Spleen (tissue), 11 donors: ENCODE data around the gene APOC1. TPM values are rescaled to one million over a fixed set of nuclear protein-coding genes. Genes with fewer than 3 reads are reported as not detected.
"Not testable (repeated sequence)": the region's sequence is repeated elsewhere in the genome, so short reads cannot be mapped to it uniquely, and the experiment has no call there.

ENCODE experiments used
- DNase-seq: peaks from one replicate; pipeline ENCODE4 v3.0.0-alpha.2; 2020
- H3K27ac ChIP-seq, 8 donors: fragments of 200-600 bp; sonication (generic) in 7 of 8; 1 replicate in 4 of 8; 2 replicates in 4 of 8; pipeline versions ENCODE4 v1.5.0 to v1.8.0; 2016 to 2021; ENCODE audit warnings: inconsistent platforms in 4 of 8, mild to moderate bottlenecking in 4 of 8, moderate library complexity in 1 of 8
- H3K27me3 ChIP-seq, 7 donors: fragments of 200-600 bp; sonication (generic) in 6 of 7; replicated peaks in 1 of 7; 1 replicate in 4 of 7; 2 replicates in 3 of 7; pipeline versions ENCODE4 v1.5.0 to v1.8.0; 2016 to 2021; ENCODE audit warnings: inconsistent platforms in 3 of 7, mild to moderate bottlenecking in 1 of 7
- H3K36me3 ChIP-seq, 6 donors: fragments of 200-600 bp; sonication (generic) in 5 of 6; 1 replicate in 4 of 6; 2 replicates in 2 of 6; pipeline versions ENCODE4 v1.5.0 to v1.8.0; 2016 to 2021; ENCODE audit warnings: inconsistent platforms in 2 of 6
- H3K4me1 ChIP-seq, 6 donors: fragments of 200-600 bp; sonication (generic) in 5 of 6; 1 replicate in 3 of 6; 2 replicates in 3 of 6; pipeline versions ENCODE4 v1.5.0 to v1.8.0; 2016 to 2021; ENCODE audit warnings: inconsistent platforms in 3 of 6
- H3K4me3 ChIP-seq, 8 donors: fragments of 200-600 bp; sonication (generic) in 7 of 8; 1 replicate in 4 of 8; 2 replicates in 4 of 8; pipeline versions ENCODE4 v1.5.0 to v1.8.0; 2016 to 2021; ENCODE audit warnings: inconsistent platforms in 4 of 8, mild to moderate bottlenecking in 4 of 8, moderate library complexity in 2 of 8
- H3K9me3 ChIP-seq, 8 donors: fragments of 200-600 bp; sonication (generic) in 7 of 8; 1 replicate in 4 of 8; 2 replicates in 4 of 8; pipeline versions ENCODE4 v1.5.0 to v1.8.0; 2016 to 2021; ENCODE audit warnings: inconsistent platforms in 4 of 8
- CTCF ChIP-seq, 11 experiments: fragments of 200-600 bp in 7 of 11; fragments of 450-650 bp in 4 of 11; sonication (generic) in 4 of 11; IDR thresholded peaks in 8 of 11; conservative IDR thresholded peaks in 3 of 11; 1 replicate in 7 of 11; 2 replicates in 4 of 11; pipeline versions ENCODE4 v1.4.0 to v1.8.0; 2016 to 2021; ENCODE audit warnings: antibody characterized with exemption in 11 of 11, inconsistent platforms in 4 of 11, mild to moderate bottlenecking in 1 of 11
- POLR2A ChIP-seq, 3 donors: fragments of 450-650 bp; IDR thresholded peaks; one replicate each; pipeline ENCODE4 v1.5.1; 2017; ENCODE audit warnings: antibody characterized with exemption in 3 of 3, mild to moderate bottlenecking in 1 of 3
- POLR2AphosphoS5 ChIP-seq, 3 donors: sonication (generic); formaldehyde crosslinking; IDR thresholded peaks; one replicate each; pipeline ENCODE4 v1.5.1; 2017; ENCODE audit warnings: antibody characterized with exemption in 3 of 3
- WGBS, 5 donors: extraction: QIAGEN DNeasy Blood & Tissue Kit in 3 of 5; methylation state at CpG; one replicate each; pipeline versions ENCODE4 v1.1.5 to v1.1.7; 2013 to 2018; 5-methylcytosine and 5-hydroxymethylcytosine counted together
- intact Hi-C: fragments of 100-400 bp; cut with DNase I; formaldehyde crosslinking; loops from one replicate; pipeline ENCODE4 v1.15.0; 2023; ENCODE audit warnings: low total_unique reads
- polyA plus RNA-seq, 3 donors: library from polyadenylated mRNA; stranded (reverse); fragments of 200-250 nt; gene quantifications; one replicate each; pipeline ENCODE4 v1.2.1, GENCODE V29; 2013
- total RNA-seq, 7 donors: library from RNA; depleted of rRNA in 3 of 7; stranded (reverse); fragments of >200 nt in 3 of 7; fragmentation: NEBNext Ultra II Directional in 4 of 7; extraction: Animal tissue kit (Norgen Biotek cat#: 25700) in 4 of 7; gene quantifications; one replicate each; pipeline versions ENCODE4 v1.1.0 to v1.2.1, GENCODE V29; 2016 to 2021
- donor health status: healthy with polysubstance abuse.
- donor health status: DM: no; HTN: no; CAD: no; lungs with moderate emphysema.
- donor health status: DM: no; HTN: no; CAD: no.
- donor health status: Bipolar disorder and iron deficiency.
- donor health status: healthy.
- donor health status: DM: no; HTN: no; CAD: no.
- donor health status: DM: yes; HTN: yes; CAD: no.

The APOC1 gene
- total and polyA plus RNA-seq, 10 donors, result 90.0 to 465 (median 198) TPM

GRCh38 chr19:44886141-44886540, 28.3 kb upstream of the APOC1 start:
- Histone ChIP-seq H3K27me3 (no peaks in the 10 kb centered on the region), H3K27ac (no peak overlapping the region), H3K4me3 (no peak overlapping the region), H3K9me3 (no peaks in the 10 kb centered on the region), H3K36me3 (peaks cover 0 to 68% (median 21%) of the 10 kb centered on the region in 6 donors), H3K4me1 (peaks cover 7 to 13% (median 10%) of the 10 kb centered on the region in 6 donors)
- intact Hi-C loops, result no loop called here
- TF ChIP-seq POLR2AphosphoS5 (IDR thresholded peaks at IDR 0.05) (no peak), CTCF (IDR thresholded peaks at IDR 0.05 in 8 of 11, conservative IDR thresholded peaks at IDR 0.05 in 3 of 11) (no peak), POLR2A (IDR thresholded peaks at IDR 0.05) (no peak)
- 84 to 96% (median 89%) methylated on average over 6 of the region's 6 CpGs for WGBS, 5 donors
- no peak for DNase-seq

GRCh38 chr19:44887648-44888047, 26.8 kb upstream of the APOC1 start:
- Histone ChIP-seq H3K36me3 (peaks cover 0 to 71% (median 21%) of the 10 kb centered on the region in 6 donors), H3K27me3 (no peaks in the 10 kb centered on the region), H3K4me3 (no peak overlapping the region), H3K4me1 (peaks cover 17 to 26% (median 22%) of the 10 kb centered on the region in 6 donors), H3K27ac (no peak overlapping the region), H3K9me3 (no peaks in the 10 kb centered on the region)
- TF ChIP-seq CTCF (IDR thresholded peaks at IDR 0.05 in 8 of 11, conservative IDR thresholded peaks at IDR 0.05 in 3 of 11) (no peak), POLR2AphosphoS5 (IDR thresholded peaks at IDR 0.05) (no peak), POLR2A (IDR thresholded peaks at IDR 0.05) (no peak)
- intact Hi-C loops, result no loop called here
- no peak for DNase-seq
- WGBS, 5 donors, result 83 to 94% (median 89%) methylated on average over 4 of the region's 4 CpGs

GRCh38 chr19:44888335-44888734, 26.1 kb upstream of the APOC1 start:
- H3K27me3 ChIP-seq, intact Hi-C loops, H3K27ac ChIP-seq, DNase-seq, H3K9me3 ChIP-seq, H3K4me3 ChIP-seq: not testable (repeated sequence)
- H3K36me3 ChIP-seq, result peaks cover 0 to 71% (median 27%) of the 10 kb centered on the region in 6 donors
- peaks cover 20 to 33% (median 25%) of the 10 kb centered on the region in 6 donors for H3K4me1 ChIP-seq
- 87 to 95% (median 94%) methylated on average over 4 to 5 of the region's 5 CpGs for WGBS, 5 donors

- intact Hi-C loops, result loop anchor here (10.0 kb wide), 1 partner anchor 155 kb away; no protein-coding TSS in a partner anchor
- peaks cover 0 to 71% (median 42%) of the 10 kb centered on the region in 6 donors for H3K36me3 ChIP-seq
- peak overlapping the region; percentile 76 to 98 (median 96) for H3K27ac ChIP-seq
- WGBS, 5 donors, result 57 to 62% (median 58%) methylated on average over 17 of the region's 17 CpGs
- H3K4me3 ChIP-seq, result peak overlapping the region; percentile 39 to 100 (median 73)
- TF ChIP-seq POLR2AphosphoS5 (IDR thresholded peaks at IDR 0.05) (no peak), CTCF (IDR thresholded peaks at IDR 0.05 in 8 of 11, conservative IDR thresholded peaks at IDR 0.05 in 3 of 11) (no peak), POLR2A (IDR thresholded peaks at IDR 0.05) (no peak)
- no peaks in the 10 kb centered on the region for H3K27me3 ChIP-seq
- no peaks in the 10 kb centered on the region for H3K9me3 ChIP-seq
- DNase-seq, result no peak
- H3K4me1 ChIP-seq, result peaks cover 20 to 35% (median 25%) of the 10 kb centered on the region in 6 donors
These were observed 24.5 kb upstream of the APOC1 start for GRCh38 chr19:44889830-44890365.
